ENCODE data around the gene DVL3. TPM values are rescaled to one million over a fixed set of nuclear protein-coding genes. Genes with fewer than 3 reads are reported as not detected.

The DVL3 gene
- total RNA-seq, 1 experiment from 2014 or later = 73.4 TPM

- intact Hi-C loops (cut with micrococcal nuclease) = no loop called here
- no peak overlapping the region for H3K27ac Mint-ChIP-seq (ENCODE audit: low read depth, unreplicated experiment)
- no peak for TF ChIP-seq CTCF (IDR thresholded peaks at IDR 0.05; ENCODE audit: unreplicated experiment)
- no peaks in the 10 kb centered on the region for H3K27me3 Mint-ChIP-seq (ENCODE audit: insufficient read depth, unreplicated experiment)
- peaks cover 70% of the 10 kb centered on the region for H3K36me3 Mint-ChIP-seq (ENCODE audit: insufficient read depth, unreplicated experiment)
- no peak overlapping the region for H3K4me3 Mint-ChIP-seq (ENCODE audit: unreplicated experiment)
- no peak for DNase-seq (ENCODE audit: unreplicated experiment)
- no peaks in the 10 kb centered on the region for H3K4me1 Mint-ChIP-seq (ENCODE audit: insufficient read depth, unreplicated experiment)
- H3K9me3 Mint-ChIP-seq (ENCODE audit: unreplicated experiment) = no peaks in the 10 kb centered on the region
- POLR2A ChIA-PET = interaction anchor here (0.7 kb wide), 1 partner anchor 42 kb away, joined by 3 read pairs; no protein-coding TSS in a partner anchor
- no TSS peak for BruUV-seq (replicated peaks)
- CTCF ChIA-PET = interaction anchor here (1.0 kb wide), 1 partner anchor 34 kb away, joined by 3 read pairs; no protein-coding TSS in a partner anchor
Observed at GRCh38 chr3:184193991-184194539, 38.9 kb downstream of the DVL3 start.

GRCh38 chr3:184196536-184196935 is 41.4 kb downstream of the DVL3 start:
- POLR2A ChIA-PET = no interaction called here
- Mint-ChIP-seq H3K27ac (ENCODE audit: low read depth, unreplicated experiment) (no peak overlapping the region), H3K4me3 (ENCODE audit: unreplicated experiment) (no peak overlapping the region), H3K9me3 (ENCODE audit: unreplicated experiment) (no peaks in the 10 kb centered on the region), H3K27me3 (ENCODE audit: insufficient read depth, unreplicated experiment) (no peaks in the 10 kb centered on the region), H3K36me3 (ENCODE audit: insufficient read depth, unreplicated experiment) (peaks cover 47% of the 10 kb centered on the region), H3K4me1 (ENCODE audit: insufficient read depth, unreplicated experiment) (no peaks in the 10 kb centered on the region)
- intact Hi-C loops (cut with micrococcal nuclease) = no loop called here
- no peak for DNase-seq (ENCODE audit: unreplicated experiment)
- no TSS peak for BruUV-seq (replicated peaks)
- TF ChIP-seq CTCF (IDR thresholded peaks at IDR 0.05; ENCODE audit: unreplicated experiment) = no peak
- CTCF ChIA-PET = interaction anchor here (0.6 kb wide), 1 partner anchor 152 kb away, joined by 3 read pairs; no protein-coding TSS in a partner anchor

- Mint-ChIP-seq H3K36me3 (ENCODE audit: insufficient read depth, unreplicated experiment) (peaks cover 27% of the 10 kb centered on the region), H3K4me3 (ENCODE audit: unreplicated experiment) (no peak overlapping the region), H3K27ac (ENCODE audit: low read depth, unreplicated experiment) (no peak overlapping the region), H3K27me3 (ENCODE audit: insufficient read depth, unreplicated experiment) (no peaks in the 10 kb centered on the region), H3K9me3 (ENCODE audit: unreplicated experiment) (no peaks in the 10 kb centered on the region), H3K4me1 (ENCODE audit: insufficient read depth, unreplicated experiment) (no peaks in the 10 kb centered on the region)
- BruUV-seq (replicated peaks) = no TSS peak
- ChIA-PET POLR2A (no interaction called here), CTCF (no interaction called here)
- no peak for DNase-seq (ENCODE audit: unreplicated experiment)
- intact Hi-C loops (cut with micrococcal nuclease) = no loop called here
- TF ChIP-seq CTCF (IDR thresholded peaks at IDR 0.05; ENCODE audit: unreplicated experiment) = no peak
Observed at GRCh38 chr3:184198509-184198908, 43.3 kb downstream of the DVL3 start.

- no peak for TF ChIP-seq CTCF (IDR thresholded peaks at IDR 0.05; ENCODE audit: unreplicated experiment)
- POLR2A ChIA-PET = no interaction called here
- H3K36me3 Mint-ChIP-seq (ENCODE audit: insufficient read depth, unreplicated experiment) = peaks cover 4% of the 10 kb centered on the region
Observed at GRCh38 chr3:184200825-184201224, 45.6 kb downstream of the DVL3 start.

More at GRCh38 chr3:184200825-184201224, 45.6 kb downstream of the DVL3 start:
- BruUV-seq (replicated peaks) = no TSS peak
- no peak overlapping the region for H3K27ac Mint-ChIP-seq (ENCODE audit: low read depth, unreplicated experiment)
- CTCF ChIA-PET = no interaction called here
- H3K4me3 Mint-ChIP-seq (ENCODE audit: unreplicated experiment) = no peak overlapping the region
- DNase-seq (ENCODE audit: unreplicated experiment) = no peak
- H3K9me3 Mint-ChIP-seq (ENCODE audit: unreplicated experiment) = no peaks in the 10 kb centered on the region
- H3K4me1 Mint-ChIP-seq (ENCODE audit: insufficient read depth, unreplicated experiment) = no peaks in the 10 kb centered on the region
- intact Hi-C loops (cut with micrococcal nuclease) = no loop called here
- peaks cover 4% of the 10 kb centered on the region for H3K27me3 Mint-ChIP-seq (ENCODE audit: insufficient read depth, unreplicated experiment)

Data from MCF 10A (cell line).